HCT116 (cell line): ENCODE results near the gene PRKAG2. TPM values are rescaled to one million over a fixed set of nuclear protein-coding genes. Genes with fewer than 3 reads are reported as not detected.

Experiments
- ATAC-seq: fragments of 200-7000 bp; cut with Tn5 transposase; 2 replicates; pipeline ENCODE4 v1.9.1; 2020; ENCODE audit warnings: mild to moderate bottlenecking, moderate library complexity
- BruUV-seq: library from RNA; stranded (reverse); fragments of 400-500 nt; replicated peaks from 2 replicates; lab custom pipeline; 2021; lab: Mats Ljungman, UMichigan
- CTCF ChIA-PET: fragments of 300-600 bp; sonication (Branson Sonifier 250); formaldehyde crosslinking; loops from one replicate; lab custom pipeline; 2021; ENCODE audit warnings: antibody characterized with exemption; lab: Charles Lee
- POLR2A ChIA-PET: fragments of 300-600, 350-600 bp; sonication (Branson Sonifier 250); formaldehyde crosslinking; loops from one replicate; lab custom pipeline; 2021; ENCODE audit warnings: antibody characterized with exemption; lab: Charles Lee
- RAD21 ChIA-PET, 2 experiments: fragments of 300-600 bp; sonication (Branson Sonifier 250); formaldehyde crosslinking; loops; one replicate each; lab custom pipeline; 2023; ENCODE audit warnings: low total read pairs in 2 of 2; ENCODE audit not compliant: uncharacterized antibody in 2 of 2, unreplicated experiment in 2 of 2, low non-redundant PET in 1 of 2; lab: Charles Lee
- DNase-seq: peaks from one replicate; pipeline ENCODE4 v3.0.0-alpha.2; 2010; ENCODE audit warnings: low read depth, low spot score
- H2AFZ ChIP-seq: fragments of 200-600 bp; shearing (Covaris generic), sonication (generic); 2 replicates; pipeline ENCODE4 v1.6.1; 2017; ENCODE audit warnings: low read depth, mixed run types, mixed read lengths, antibody characterized with exemption, low read length; ENCODE audit not compliant: poor library complexity, severe bottlenecking
- H3K27ac ChIP-seq: 2 replicates; pipeline ENCODE4 v1.5.1; 2012; ENCODE audit warnings: low read depth, low read length
- H3K27me3 ChIP-seq: fragments of 200-600 bp; sonication (generic); 2 replicates; pipeline ENCODE4 v1.6.1; 2016; ENCODE audit warnings: mixed run types, low read length, mixed read lengths; ENCODE audit not compliant: insufficient read depth
- H3K36me3 ChIP-seq, 2 experiments: fragments of 200-500 bp in 1 of 2; fragments of 200-600 bp in 1 of 2; sonication (Bioruptor generic) in 1 of 2; sonication (generic) in 1 of 2; 2 replicates each; pipeline versions ENCODE4 v1.5.1 to v1.6.1; 2014 to 2016; ENCODE audit warnings: low read length in 2 of 2, inconsistent platforms in 1 of 2, mixed read lengths in 1 of 2, mixed run types in 1 of 2; ENCODE audit not compliant: insufficient read depth in 2 of 2, control insufficient read depth in 1 of 2
- H3K4me1 ChIP-seq, 2 experiments: fragments of 200-600 bp in 1 of 2; sonication (generic) in 1 of 2; 2 replicates each; pipeline versions ENCODE4 v1.5.1 to v1.6.1; 2012 to 2017; ENCODE audit warnings: low read length in 2 of 2, inconsistent platforms in 1 of 2, mild to moderate bottlenecking in 1 of 2, mixed read lengths in 1 of 2, mixed run types in 1 of 2, moderate library complexity in 1 of 2; ENCODE audit not compliant: insufficient read depth in 2 of 2, control insufficient read depth in 1 of 2
- H3K4me2 ChIP-seq: fragments of 200-600 bp; sonication (generic); 2 replicates; pipeline ENCODE4 v1.6.1; 2017; ENCODE audit warnings: mixed run types, low read length, mixed read lengths
- H3K4me3 ChIP-seq, 2 experiments: fragments of 200-600 bp in 1 of 2; sonication (generic) in 1 of 2; replicated peaks in 1 of 2; 2 replicates each; pipeline ENCODE4 v1.5.1; 2011 to 2016; ENCODE audit warnings: low read length in 2 of 2, control low read depth in 1 of 2, low read depth in 1 of 2, mild to moderate bottlenecking in 1 of 2, mixed read lengths in 1 of 2, mixed run types in 1 of 2
- H3K79me2 ChIP-seq: fragments of 200-600 bp; sonication (generic); 2 replicates; pipeline ENCODE4 v1.6.1; 2017; ENCODE audit warnings: mild to moderate bottlenecking, mixed run types, low read length, moderate library complexity, mixed read lengths; ENCODE audit not compliant: insufficient read depth
- H3K9ac ChIP-seq: fragments of 200-600 bp; sonication (generic); 2 replicates; pipeline ENCODE4 v1.6.1; 2016; ENCODE audit warnings: low read length, mixed read lengths
- H3K9me2 ChIP-seq: fragments of 200-600 bp; sonication (generic), shearing (Covaris generic); 2 replicates; pipeline ENCODE4 v1.6.1; 2017; ENCODE audit warnings: mixed run types, mild to moderate bottlenecking, moderate library complexity; ENCODE audit not compliant: insufficient read depth
- H3K9me3 ChIP-seq, 2 experiments: fragments of 200-500 bp in 1 of 2; fragments of 200-600 bp in 1 of 2; sonication (Bioruptor generic) in 1 of 2; sonication (generic) in 1 of 2; 2 replicates each; pipeline ENCODE4 v1.6.1; 2014 to 2017; ENCODE audit warnings: low read length in 2 of 2, mixed read lengths in 2 of 2, inconsistent platforms in 1 of 2, low read depth in 1 of 2, mild to moderate bottlenecking in 1 of 2, mixed run types in 1 of 2, moderate library complexity in 1 of 2; ENCODE audit not compliant: control insufficient read depth in 1 of 2, insufficient read depth in 1 of 2
- H4K20me1 ChIP-seq: fragments of 200-600 bp; sonication (generic), shearing (Covaris generic); 2 replicates; pipeline ENCODE4 v1.6.1; 2017; ENCODE audit warnings: mixed run types, mild to moderate bottlenecking, moderate library complexity; ENCODE audit not compliant: insufficient read depth
- CBX3 ChIP-seq: IDR thresholded peaks from 2 replicates; pipeline ENCODE4 v1.6.1; 2012; ENCODE audit warnings: low read depth
- CEBPB ChIP-seq: IDR thresholded peaks from 2 replicates; pipeline ENCODE4 v1.6.1; 2012; ENCODE audit warnings: low read depth
- EZH2phosphoT487 ChIP-seq: fragments of 200-600 bp; IDR thresholded peaks from 2 replicates; pipeline ENCODE4 v1.6.1; 2018; ENCODE audit warnings: antibody characterized with exemption, borderline replicate concordance
- FOSL1 ChIP-seq: IDR thresholded peaks from 2 replicates; pipeline ENCODE4 v1.6.1; 2012; ENCODE audit warnings: low read depth
- JUND ChIP-seq: IDR thresholded peaks from 2 replicates; pipeline ENCODE4 v1.6.1; 2012
- POLR2A ChIP-seq: IDR thresholded peaks from 2 replicates; pipeline ENCODE4 v1.7.0; 2011; ENCODE audit warnings: borderline replicate concordance; ENCODE audit not compliant: insufficient read depth, insufficient read length; ENCODE audit errors: extremely low read depth
- POLR2AphosphoS5 ChIP-seq: IDR thresholded peaks from 2 replicates; pipeline ENCODE4 v1.6.1; 2011; ENCODE audit warnings: mild to moderate bottlenecking, low read depth, low read length, moderate library complexity
- TCF7L2 ChIP-seq: IDR thresholded peaks from 2 replicates; pipeline ENCODE4 v1.7.0; 2011; ENCODE audit warnings: borderline replicate concordance, inconsistent platforms; ENCODE audit not compliant: insufficient read depth, insufficient read length; ENCODE audit errors: extremely low read depth
- ZFX ChIP-seq: fragments of 450-650 bp; IDR thresholded peaks from 2 replicates; pipeline ENCODE4 v1.6.1; 2017
- intact Hi-C: fragments of 100-400 bp; cut with micrococcal nuclease; formaldehyde crosslinking; loops from 2 replicates; pipeline ENCODE4 v1.10.0; 2022
- total RNA-seq: library from RNA; stranded (reverse); gene quantifications from one replicate; pipeline ENCODE4 v1.2.1, GENCODE V29; 2021; ENCODE audit not compliant: unreplicated experiment
- TF ChIP-seq, protein P1 (sequence below): IDR thresholded peaks from 2 replicates; pipeline ENCODE4 v1.6.1; 2012
- TF ChIP-seq, protein P2 (sequence below): IDR thresholded peaks from 2 replicates; pipeline ENCODE4 v1.6.1; 2011; ENCODE audit warnings: mild to moderate bottlenecking, low read length, moderate library complexity; ENCODE audit not compliant: insufficient replicate concordance; ENCODE audit errors: extremely low read depth

The PRKAG2 gene
- total RNA-seq, 1 experiment from 2014 or later: 23.6 TPM

DNA sequence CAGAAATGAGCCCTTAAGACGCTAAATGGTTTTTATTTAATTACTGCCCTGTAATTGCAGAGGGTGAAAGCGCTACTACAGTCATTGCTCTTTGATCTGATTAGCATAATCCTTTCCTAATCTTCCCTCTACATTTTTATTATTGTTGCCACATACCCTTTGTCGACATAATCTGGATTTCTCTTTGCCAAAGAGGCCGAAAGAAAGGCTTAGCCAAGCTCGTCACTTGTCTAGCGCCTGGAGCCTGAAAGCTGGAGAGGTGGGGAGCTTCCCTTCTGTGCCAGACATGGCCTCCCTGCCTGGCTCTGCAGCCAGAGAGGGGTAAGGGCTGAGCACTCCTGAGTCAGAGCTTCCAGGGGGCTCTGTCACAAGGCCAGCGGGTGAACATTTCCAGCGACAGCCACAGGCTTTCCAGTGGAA, 145.9 kb downstream of the PRKAG2 start:
- Histone ChIP-seq H3K4me2 (no peak overlapping the region), H3K27me3 (no peaks in the 10 kb centered on the region), H3K4me3 (no peak overlapping the region), H3K27ac (no peak overlapping the region), H4K20me1 (no peaks in the 10 kb centered on the region), H3K79me2 (no peaks in the 10 kb centered on the region), H3K9me2 (no peaks in the 10 kb centered on the region), H2AFZ (no peak overlapping the region), H3K36me3 (no peaks in the 10 kb centered on the region), H3K9me3 (no peaks in the 10 kb centered on the region), H3K9ac (no peak overlapping the region), H3K4me1 (peaks cover 27 to 35% of the 10 kb centered on the region in 2 experiments)
- TF ChIP-seq, protein P1, sequence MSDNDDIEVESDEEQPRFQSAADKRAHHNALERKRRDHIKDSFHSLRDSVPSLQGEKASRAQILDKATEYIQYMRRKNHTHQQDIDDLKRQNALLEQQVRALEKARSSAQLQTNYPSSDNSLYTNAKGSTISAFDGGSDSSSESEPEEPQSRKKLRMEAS: no peak
- RAD21 ChIA-PET: no interaction called here
- CTCF ChIA-PET: interaction anchor here (0.5 kb wide), 1 partner anchor 16 kb away, joined by 3 read pairs; no protein-coding TSS in a partner anchor
- intact Hi-C loops: no loop called here
- BruUV-seq: no TSS peak
- DNase-seq (no peak), ATAC-seq (no peak)
- POLR2A ChIA-PET: no interaction called here

DNA sequence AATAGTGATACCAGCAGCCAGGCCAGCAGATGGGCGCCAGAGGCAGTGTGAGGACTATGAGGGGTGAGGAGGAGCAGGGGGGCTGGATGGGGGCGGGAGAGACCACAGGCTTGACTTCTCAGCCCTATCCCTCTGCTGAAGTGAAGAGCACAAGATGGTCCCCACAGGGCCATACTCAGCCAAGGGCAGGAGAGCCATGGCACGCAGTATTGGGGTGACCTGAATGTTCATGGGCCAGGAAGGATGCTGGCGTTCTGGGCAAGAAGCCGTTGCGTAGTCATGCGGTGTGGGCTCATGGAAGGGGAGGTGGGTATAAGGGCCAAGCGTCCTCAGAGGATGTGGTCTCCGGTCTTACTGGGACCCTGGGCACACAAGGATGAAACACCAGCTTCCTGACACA, 146.3 kb downstream of the PRKAG2 start:
- Histone ChIP-seq H3K4me2 (no peak overlapping the region), H3K4me3 (no peak overlapping the region), H2AFZ (no peak overlapping the region), H3K9ac (no peak overlapping the region), H4K20me1 (no peaks in the 10 kb centered on the region), H3K79me2 (no peaks in the 10 kb centered on the region), H3K27me3 (no peaks in the 10 kb centered on the region), H3K4me1 (peaks cover 27 to 35% of the 10 kb centered on the region in 2 experiments), H3K9me3 (no peaks in the 10 kb centered on the region), H3K36me3 (no peaks in the 10 kb centered on the region), H3K27ac (no peak overlapping the region), H3K9me2 (no peaks in the 10 kb centered on the region)
- ChIA-PET POLR2A (no interaction called here), RAD21 (no interaction called here), CTCF (interaction anchor here (0.5 kb wide), 1 partner anchor 16 kb away, joined by 3 read pairs; no protein-coding TSS in a partner anchor)
- intact Hi-C loops: no loop called here
- BruUV-seq: no TSS peak
- ATAC-seq (no peak), DNase-seq (no peak)
- TF ChIP-seq FOSL1: no peak
- TF ChIP-seq TCF7L2: no peak
- TF ChIP-seq POLR2A: no peak
- TF ChIP-seq EZH2phosphoT487: no peak
- TF ChIP-seq CBX3: no peak
- no peak for TF ChIP-seq ZFX
- no peak for TF ChIP-seq POLR2AphosphoS5
- no peak for TF ChIP-seq JUND
- TF ChIP-seq, protein P2, sequence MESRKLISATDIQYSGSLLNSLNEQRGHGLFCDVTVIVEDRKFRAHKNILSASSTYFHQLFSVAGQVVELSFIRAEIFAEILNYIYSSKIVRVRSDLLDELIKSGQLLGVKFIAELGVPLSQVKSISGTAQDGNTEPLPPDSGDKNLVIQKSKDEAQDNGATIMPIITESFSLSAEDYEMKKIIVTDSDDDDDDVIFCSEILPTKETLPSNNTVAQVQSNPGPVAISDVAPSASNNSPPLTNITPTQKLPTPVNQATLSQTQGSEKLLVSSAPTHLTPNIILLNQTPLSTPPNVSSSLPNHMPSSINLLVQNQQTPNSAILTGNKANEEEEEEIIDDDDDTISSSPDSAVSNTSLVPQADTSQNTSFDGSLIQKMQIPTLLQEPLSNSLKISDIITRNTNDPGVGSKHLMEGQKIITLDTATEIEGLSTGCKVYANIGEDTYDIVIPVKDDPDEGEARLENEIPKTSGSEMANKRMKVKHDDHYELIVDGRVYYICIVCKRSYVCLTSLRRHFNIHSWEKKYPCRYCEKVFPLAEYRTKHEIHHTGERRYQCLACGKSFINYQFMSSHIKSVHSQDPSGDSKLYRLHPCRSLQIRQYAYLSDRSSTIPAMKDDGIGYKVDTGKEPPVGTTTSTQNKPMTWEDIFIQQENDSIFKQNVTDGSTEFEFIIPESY: no peak
- no peak for TF ChIP-seq CEBPB
